ENCODE results near the gene TFEC.

The TFEC gene

GRCh38 chr7:116041615-116042014 is 11.1 kb upstream of the TFEC start:
- no peak for TF ChIP-seq CTCF (conservative IDR thresholded peaks at IDR 0.05)
- H3K27ac ChIP-seq: no peak overlapping the region

- no peak overlapping the region for H3K27ac ChIP-seq
- no peak for TF ChIP-seq CTCF (conservative IDR thresholded peaks at IDR 0.05)
These were observed 6.8 kb upstream of the TFEC start for GRCh38 chr7:116037401-116037800.

- TF ChIP-seq CTCF (conservative IDR thresholded peaks at IDR 0.05): no peak
- H3K27ac ChIP-seq: no peak overlapping the region
These were observed 3.8 kb upstream of the TFEC start for GRCh38 chr7:116034411-116034810.

- TF ChIP-seq CTCF (conservative IDR thresholded peaks at IDR 0.05): no peak
- no peak overlapping the region for H3K27ac ChIP-seq
These were observed 2.3 kb upstream of the TFEC start for GRCh38 chr7:116032886-116033285.

GRCh38 chr7:116028787-116029186 is 1.8 kb downstream of the TFEC start:
- no peak for TF ChIP-seq CTCF (conservative IDR thresholded peaks at IDR 0.05)
- no peak overlapping the region for H3K27ac ChIP-seq

GRCh38 chr7:116027786-116028185 is 2.8 kb downstream of the TFEC start:
- H3K27ac ChIP-seq: no peak overlapping the region
- TF ChIP-seq CTCF (conservative IDR thresholded peaks at IDR 0.05): no peak

GRCh38 chr7:116024826-116025809 is 5.4 kb downstream of the TFEC start:
- H3K27ac ChIP-seq: no peak overlapping the region
- TF ChIP-seq CTCF (conservative IDR thresholded peaks at IDR 0.05): no peak
